ENCODE data around the gene ASB1.

The ASB1 gene

GRCh38 chr2:238496756-238497609 lies 70.3 kb downstream of the ASB1 start:
- H2BK12ac ChIP-seq (ENCODE audit: low read length), result no peak overlapping the region

DNA sequence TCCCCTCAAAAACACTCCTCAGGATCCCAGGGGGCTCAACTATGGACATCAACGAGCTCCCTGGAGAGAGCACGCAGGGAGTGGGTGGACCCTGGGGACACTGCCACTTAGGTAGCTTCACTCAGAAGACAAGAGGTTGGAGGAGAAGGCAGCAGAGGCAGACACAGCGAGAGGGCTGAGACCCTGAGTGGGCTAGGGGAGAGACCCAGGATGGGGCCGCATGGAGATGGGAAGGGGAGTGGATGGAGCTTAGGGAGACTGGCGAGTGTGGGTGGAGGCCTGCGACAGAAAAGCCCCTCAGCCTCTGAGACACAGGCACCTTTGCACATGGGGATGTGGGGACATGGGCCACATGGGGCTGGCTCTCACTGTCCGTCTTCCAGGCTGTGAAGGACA lies 70.9 kb downstream of the ASB1 start:
- H2AFZ ChIP-seq (ENCODE audit: insufficient read depth, low read length, poor library complexity), result no peak overlapping the region

More at GRCh38 chr2:238496756-238497609, 70.3 kb downstream of the ASB1 start:
- Histone ChIP-seq H4K91ac (ENCODE audit: low read depth, low read length) (no peak overlapping the region), H3K79me1 (ENCODE audit: low read length) (no peaks in the 10 kb centered on the region), H3K9me3 (ENCODE audit: insufficient read depth, low read depth, low read length) (peaks cover 4% of the 10 kb centered on the region), H3K4ac (ENCODE audit: low read depth, low read length) (no peak overlapping the region), H2AFZ (ENCODE audit: insufficient read depth, low read length, poor library complexity) (no peak overlapping the region), H3K23ac (ENCODE audit: low read length) (no peak overlapping the region), H3K36me3 (ENCODE audit: control insufficient read depth in 1 of 2, insufficient read depth in 2 of 2, low read length in 2 of 2) (no peaks in the 10 kb centered on the region), H3K4me3 (ENCODE audit: low read depth, low read length) (no peak overlapping the region), H2BK5ac (ENCODE audit: low read depth, low read length, poor library complexity) (no peak overlapping the region), H3K4me2 (ENCODE audit: low read length) (no peak overlapping the region), H2AK5ac (ENCODE audit: low read length) (no peak overlapping the region), H3K27ac (ENCODE audit: low read depth, low read length) (no peak overlapping the region), H2BK120ac (ENCODE audit: insufficient read depth, low read length, poor library complexity) (no peak overlapping the region), H3K79me2 (ENCODE audit: control insufficient read depth, insufficient read depth, low read length, poor library complexity) (no peaks in the 10 kb centered on the region), H4K12ac (ENCODE audit: low read depth, low read length) (no peak overlapping the region), H3K4me1 (ENCODE audit: control insufficient read depth in 1 of 2, insufficient read depth in 2 of 2, low read length in 2 of 2) (no peaks in the 10 kb centered on the region), H4K8ac (ENCODE audit: low read depth, low read length) (no peak overlapping the region), H3K27me3 (ENCODE audit: insufficient read depth, low read length) (no peaks in the 10 kb centered on the region), H3K9ac (ENCODE audit: low read length) (no peak overlapping the region), H3K14ac (ENCODE audit: low read length) (no peak overlapping the region), H3K18ac (ENCODE audit: low read length) (no peak overlapping the region)
- no peak for DNase-seq
- WGBS (ENCODE audit: extremely low coverage, insufficient coverage, insufficient read length), result no CpG with 5 or more reads among the region's 23 CpGs

DNA sequence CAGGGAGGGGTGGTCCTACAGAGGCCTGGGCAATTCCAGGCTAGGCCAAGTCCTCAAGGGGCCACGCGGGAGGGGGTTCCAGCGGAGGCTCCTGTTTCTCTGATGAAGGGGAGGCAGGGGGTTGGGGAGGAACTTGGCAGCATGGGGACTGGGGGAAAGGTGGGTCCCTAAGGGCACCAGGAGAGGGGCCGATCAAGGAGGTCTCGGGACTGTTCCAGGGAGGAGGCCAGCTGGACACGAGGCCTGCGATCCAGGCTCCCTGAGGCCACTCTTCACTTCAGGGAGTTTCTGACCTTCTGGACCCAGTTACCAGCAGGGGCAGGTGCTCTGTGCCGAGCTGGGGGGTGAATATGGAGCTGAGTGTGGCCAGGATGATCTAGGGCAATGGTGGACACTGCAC lies 71.5 kb downstream of the ASB1 start:
- Histone ChIP-seq H3K4me1 (ENCODE audit: control insufficient read depth in 1 of 2, insufficient read depth in 2 of 2, low read length in 2 of 2) (no peaks in the 10 kb centered on the region), H2BK12ac (ENCODE audit: low read length) (no peak overlapping the region), H3K18ac (ENCODE audit: low read length) (no peak overlapping the region), H3K79me2 (ENCODE audit: control insufficient read depth, insufficient read depth, low read length, poor library complexity) (no peaks in the 10 kb centered on the region), H3K4me2 (ENCODE audit: low read length) (no peak overlapping the region), H3K27ac (ENCODE audit: low read depth, low read length) (no peak overlapping the region), H3K9ac (ENCODE audit: low read length) (no peak overlapping the region), H4K91ac (ENCODE audit: low read depth, low read length) (no peak overlapping the region), H2BK120ac (ENCODE audit: insufficient read depth, low read length, poor library complexity) (no peak overlapping the region), H2AK5ac (ENCODE audit: low read length) (no peak overlapping the region), H3K79me1 (ENCODE audit: low read length) (no peaks in the 10 kb centered on the region), H3K4ac (ENCODE audit: low read depth, low read length) (no peak overlapping the region), H4K12ac (ENCODE audit: low read depth, low read length) (no peak overlapping the region), H3K14ac (ENCODE audit: low read length) (no peak overlapping the region), H4K8ac (ENCODE audit: low read depth, low read length) (no peak overlapping the region), H3K9me3 (ENCODE audit: insufficient read depth, low read depth, low read length) (peaks cover 9% of the 10 kb centered on the region), H3K23ac (ENCODE audit: low read length) (no peak overlapping the region), H3K27me3 (ENCODE audit: insufficient read depth, low read length) (no peaks in the 10 kb centered on the region), H2AFZ (ENCODE audit: insufficient read depth, low read length, poor library complexity) (no peak overlapping the region), H2BK5ac (ENCODE audit: low read depth, low read length, poor library complexity) (no peak overlapping the region), H3K4me3 (ENCODE audit: low read depth, low read length) (no peak overlapping the region), H3K36me3 (ENCODE audit: control insufficient read depth in 1 of 2, insufficient read depth in 2 of 2, low read length in 2 of 2) (no peaks in the 10 kb centered on the region)
- WGBS (ENCODE audit: extremely low coverage, insufficient coverage, insufficient read length), result no CpG with 5 or more reads among the region's 8 CpGs
- no peak for DNase-seq

More for the DNA sequence above, 70.9 kb downstream of the ASB1 start:
- Histone ChIP-seq H2AK5ac (ENCODE audit: low read length) (no peak overlapping the region), H2BK120ac (ENCODE audit: insufficient read depth, low read length, poor library complexity) (no peak overlapping the region), H4K91ac (ENCODE audit: low read depth, low read length) (no peak overlapping the region), H3K18ac (ENCODE audit: low read length) (no peak overlapping the region), H3K27ac (ENCODE audit: low read depth, low read length) (no peak overlapping the region), H2BK12ac (ENCODE audit: low read length) (no peak overlapping the region), H3K79me2 (ENCODE audit: control insufficient read depth, insufficient read depth, low read length, poor library complexity) (no peaks in the 10 kb centered on the region), H3K14ac (ENCODE audit: low read length) (no peak overlapping the region), H2BK5ac (ENCODE audit: low read depth, low read length, poor library complexity) (no peak overlapping the region), H3K4me2 (ENCODE audit: low read length) (no peak overlapping the region), H3K9me3 (ENCODE audit: insufficient read depth, low read depth, low read length) (peaks cover 9% of the 10 kb centered on the region), H3K4me1 (ENCODE audit: control insufficient read depth in 1 of 2, insufficient read depth in 2 of 2, low read length in 2 of 2) (no peaks in the 10 kb centered on the region), H3K4me3 (ENCODE audit: low read depth, low read length) (no peak overlapping the region), H3K23ac (ENCODE audit: low read length) (no peak overlapping the region), H3K79me1 (ENCODE audit: low read length) (no peaks in the 10 kb centered on the region), H4K12ac (ENCODE audit: low read depth, low read length) (no peak overlapping the region), H3K27me3 (ENCODE audit: insufficient read depth, low read length) (no peaks in the 10 kb centered on the region), H3K4ac (ENCODE audit: low read depth, low read length) (no peak overlapping the region), H3K9ac (ENCODE audit: low read length) (no peak overlapping the region), H3K36me3 (ENCODE audit: control insufficient read depth in 1 of 2, insufficient read depth in 2 of 2, low read length in 2 of 2) (no peaks in the 10 kb centered on the region), H4K8ac (ENCODE audit: low read depth, low read length) (no peak overlapping the region)
- WGBS (ENCODE audit: extremely low coverage, insufficient coverage, insufficient read length), result no CpG with 5 or more reads among the region's 7 CpGs
- no peak for DNase-seq

GRCh38 chr2:238498691-238499295 lies 72.1 kb downstream of the ASB1 start:
- no peak overlapping the region for H3K18ac ChIP-seq (ENCODE audit: low read length)
- no peak overlapping the region for H3K9ac ChIP-seq (ENCODE audit: low read length)
- H3K9me3 ChIP-seq (ENCODE audit: insufficient read depth, low read depth, low read length), result peaks cover 9% of the 10 kb centered on the region
- no peaks in the 10 kb centered on the region for H3K79me1 ChIP-seq (ENCODE audit: low read length)
- DNase-seq, result no peak
- no peak overlapping the region for H4K8ac ChIP-seq (ENCODE audit: low read depth, low read length)
- no peak overlapping the region for H3K4me2 ChIP-seq (ENCODE audit: low read length)
- no peaks in the 10 kb centered on the region for H3K27me3 ChIP-seq (ENCODE audit: insufficient read depth, low read length)
- no peaks in the 10 kb centered on the region for H3K79me2 ChIP-seq (ENCODE audit: control insufficient read depth, insufficient read depth, low read length, poor library complexity)
- no peak overlapping the region for H2AFZ ChIP-seq (ENCODE audit: insufficient read depth, low read length, poor library complexity)
- H4K91ac ChIP-seq (ENCODE audit: low read depth, low read length), result no peak overlapping the region
- WGBS (ENCODE audit: extremely low coverage, insufficient coverage, insufficient read length), result no CpG with 5 or more reads among the region's 17 CpGs
- no peaks in the 10 kb centered on the region for H3K36me3 ChIP-seq (ENCODE audit: control insufficient read depth in 1 of 2, insufficient read depth in 2 of 2, low read length in 2 of 2)
- H2BK120ac ChIP-seq (ENCODE audit: insufficient read depth, low read length, poor library complexity), result no peak overlapping the region
- no peak overlapping the region for H3K23ac ChIP-seq (ENCODE audit: low read length)
- no peak overlapping the region for H4K12ac ChIP-seq (ENCODE audit: low read depth, low read length)
- H3K4me1 ChIP-seq (ENCODE audit: control insufficient read depth in 1 of 2, insufficient read depth in 2 of 2, low read length in 2 of 2), result no peaks in the 10 kb centered on the region
- H3K14ac ChIP-seq (ENCODE audit: low read length), result no peak overlapping the region
- H2AK5ac ChIP-seq (ENCODE audit: low read length), result no peak overlapping the region
- no peak overlapping the region for H2BK12ac ChIP-seq (ENCODE audit: low read length)
- H3K4ac ChIP-seq (ENCODE audit: low read depth, low read length), result no peak overlapping the region
- H3K27ac ChIP-seq (ENCODE audit: low read depth, low read length), result no peak overlapping the region
- H2BK5ac ChIP-seq (ENCODE audit: low read depth, low read length, poor library complexity), result no peak overlapping the region
- no peak overlapping the region for H3K4me3 ChIP-seq (ENCODE audit: low read depth, low read length)

Data from trophoblast cell (in vitro differentiated cells and primary cell).